ENCODE data around the gene DUOXA2.

Gene DUOXA2

DNA sequence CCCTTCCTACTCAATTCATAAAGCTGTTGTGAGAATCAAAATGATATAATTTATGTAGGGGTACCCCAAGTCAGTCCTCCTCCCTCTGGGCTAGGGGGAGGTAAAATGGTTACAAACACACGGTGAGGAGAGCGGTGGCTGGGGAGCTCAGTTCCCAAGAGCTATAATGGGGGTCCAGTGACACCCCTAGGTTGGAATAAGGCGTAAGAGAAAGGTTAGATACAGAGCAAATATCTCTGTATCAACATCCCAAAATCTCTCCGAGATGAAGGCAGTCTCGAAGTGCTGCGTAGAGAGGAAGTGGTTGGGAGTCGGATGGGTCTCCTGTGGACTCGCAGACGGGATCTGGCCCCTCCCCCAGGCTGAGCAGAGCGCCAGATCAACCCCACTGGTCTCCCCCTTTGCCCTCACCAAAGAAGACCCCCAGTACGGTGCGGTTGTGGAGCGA is 2.0 kb upstream of the DUOXA2 start:
- Histone ChIP-seq H3K9me3 (ENCODE audit: control insufficient read depth, insufficient read depth, low read length) (no peaks in the 10 kb centered on the region), H3K4me1 (ENCODE audit: control insufficient read depth, insufficient read depth, low read length) (peaks cover 28% of the 10 kb centered on the region), H3K36me3 (ENCODE audit: control insufficient read depth, insufficient read depth, low read length) (no peaks in the 10 kb centered on the region), H3K27ac (ENCODE audit: low read depth, low read length) (no peak overlapping the region), H3K4me3 (ENCODE audit: low read depth, low read length) (peak overlapping the region; percentile 37; the same call in 1 of the 2 replicates), H3K27me3 (ENCODE audit: control insufficient read depth, insufficient read depth, low read length) (peaks cover 89% of the 10 kb centered on the region), H3K9ac (ENCODE audit: low read depth, low read length) (no peak overlapping the region)

- Histone ChIP-seq H3K4me1 (ENCODE audit: control insufficient read depth, insufficient read depth, low read length) (peaks cover 28% of the 10 kb centered on the region), H3K4me3 (ENCODE audit: low read depth, low read length) (peak overlapping the region; percentile 37), H3K36me3 (ENCODE audit: control insufficient read depth, insufficient read depth, low read length) (no peaks in the 10 kb centered on the region), H3K27me3 (ENCODE audit: control insufficient read depth, insufficient read depth, low read length) (peaks cover 95% of the 10 kb centered on the region), H3K9me3 (ENCODE audit: control insufficient read depth, insufficient read depth, low read length) (no peaks in the 10 kb centered on the region), H3K27ac (ENCODE audit: low read depth, low read length) (no peak overlapping the region), H3K9ac (ENCODE audit: low read depth, low read length) (no peak overlapping the region)
Observed at GRCh38 chr15:45112591-45113379, 1.3 kb upstream of the DUOXA2 start.

DNA sequence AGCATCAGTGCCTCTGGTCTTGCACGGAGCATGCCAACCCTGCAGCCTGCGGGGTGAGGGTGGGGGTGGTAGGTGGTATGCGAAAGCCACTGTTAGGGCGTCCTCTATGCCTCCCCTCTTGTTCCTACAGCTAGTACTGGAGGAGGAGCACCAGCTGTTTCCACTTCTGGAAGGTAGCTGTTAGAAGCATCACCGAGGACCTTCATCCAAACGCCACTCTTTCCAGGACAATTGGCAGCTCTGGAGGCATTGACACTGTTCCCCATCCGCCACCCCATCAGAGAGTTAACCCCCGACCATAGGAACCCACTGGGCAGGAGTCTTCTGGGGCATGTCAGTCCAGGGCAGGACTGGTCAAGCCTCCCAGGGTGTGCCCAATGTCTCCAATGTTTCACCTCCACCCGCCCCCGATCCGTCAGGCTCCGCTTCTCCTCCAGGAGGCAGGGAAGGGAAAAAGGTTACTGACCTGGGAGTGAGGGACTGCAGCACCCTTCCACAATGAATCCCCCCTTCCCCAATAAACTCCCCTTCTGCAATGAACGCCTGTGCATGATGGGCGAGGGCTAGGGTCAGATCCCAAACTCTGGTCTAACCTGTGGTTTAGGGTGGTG is 641 bp upstream of the DUOXA2 start:
- Histone ChIP-seq H3K4me1 (ENCODE audit: control insufficient read depth, insufficient read depth, low read length) (peaks cover 28% of the 10 kb centered on the region), H3K9me3 (ENCODE audit: control insufficient read depth, insufficient read depth, low read length) (no peaks in the 10 kb centered on the region), H3K27me3 (ENCODE audit: control insufficient read depth, insufficient read depth, low read length) (peaks cover 98% of the 10 kb centered on the region), H3K9ac (ENCODE audit: low read depth, low read length) (no peak overlapping the region), H3K27ac (ENCODE audit: low read depth, low read length) (no peak overlapping the region), H3K36me3 (ENCODE audit: control insufficient read depth, insufficient read depth, low read length) (no peaks in the 10 kb centered on the region), H3K4me3 (ENCODE audit: low read depth, low read length) (peak overlapping the region; percentile 37)

DNA sequence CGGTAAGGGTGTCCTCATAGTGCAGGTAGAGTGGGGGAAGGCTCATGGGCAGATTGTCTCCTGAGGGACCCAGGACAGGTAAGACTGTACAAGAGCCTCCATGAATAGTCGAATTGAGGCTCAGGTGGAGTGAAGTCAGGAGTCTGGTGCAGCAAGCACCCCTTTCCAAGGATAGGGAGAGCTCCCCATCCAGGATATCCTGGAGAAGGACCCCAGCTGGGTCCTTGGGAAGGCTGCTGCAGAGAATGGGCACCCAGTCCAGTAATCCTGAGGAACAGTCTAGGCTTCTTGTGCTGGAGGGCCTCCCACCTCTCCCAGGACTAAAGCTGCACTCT is 592 bp downstream of the DUOXA2 start:
- H3K36me3 ChIP-seq (ENCODE audit: control insufficient read depth, insufficient read depth, low read length), result no peaks in the 10 kb centered on the region
- H3K27ac ChIP-seq (ENCODE audit: low read depth, low read length), result no peak overlapping the region
- H3K9me3 ChIP-seq (ENCODE audit: control insufficient read depth, insufficient read depth, low read length), result no peaks in the 10 kb centered on the region
- peaks cover 28% of the 10 kb centered on the region for H3K4me1 ChIP-seq (ENCODE audit: control insufficient read depth, insufficient read depth, low read length)
- H3K4me3 ChIP-seq (ENCODE audit: low read depth, low read length), result no peak overlapping the region
- H3K9ac ChIP-seq (ENCODE audit: low read depth, low read length), result no peak overlapping the region
- H3K27me3 ChIP-seq (ENCODE audit: control insufficient read depth, insufficient read depth, low read length), result peaks cover 93% of the 10 kb centered on the region

DNA sequence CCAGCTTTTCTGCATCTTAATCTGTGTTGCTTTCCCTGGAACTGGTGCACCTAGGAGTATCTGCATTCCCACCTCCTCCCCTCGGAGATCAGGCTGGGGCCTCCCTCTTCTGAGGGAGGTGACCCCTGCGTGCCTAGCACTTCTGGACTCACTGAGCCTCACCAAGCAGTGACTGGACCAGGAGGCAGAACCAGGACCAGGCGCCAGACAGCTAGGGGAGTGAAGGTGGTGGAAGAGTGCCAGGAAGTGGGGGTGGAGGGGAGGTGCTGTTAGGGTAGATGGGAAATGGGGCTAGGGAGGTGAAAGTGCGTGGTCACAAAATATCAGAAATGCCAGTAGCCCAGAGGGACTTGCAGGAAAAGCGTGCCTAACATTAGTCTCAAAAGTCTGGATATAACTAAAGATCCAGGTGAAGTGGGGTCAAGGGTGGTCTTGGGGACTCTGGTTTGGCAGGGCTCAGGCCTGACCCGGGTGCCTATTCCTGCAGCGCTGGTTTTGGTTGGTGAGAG is 1.2 kb downstream of the DUOXA2 start:
- Histone ChIP-seq H3K4me3 (ENCODE audit: low read depth, low read length) (no peak overlapping the region), H3K9ac (ENCODE audit: low read depth, low read length) (no peak overlapping the region), H3K9me3 (ENCODE audit: control insufficient read depth, insufficient read depth, low read length) (no peaks in the 10 kb centered on the region), H3K4me1 (ENCODE audit: control insufficient read depth, insufficient read depth, low read length) (peaks cover 28% of the 10 kb centered on the region), H3K36me3 (ENCODE audit: control insufficient read depth, insufficient read depth, low read length) (no peaks in the 10 kb centered on the region), H3K27ac (ENCODE audit: low read depth, low read length) (no peak overlapping the region), H3K27me3 (ENCODE audit: control insufficient read depth, insufficient read depth, low read length) (peaks cover 93% of the 10 kb centered on the region)

GRCh38 chr15:45116006-45116481 is 1.9 kb downstream of the DUOXA2 start:
- peaks cover 28% of the 10 kb centered on the region for H3K4me1 ChIP-seq (ENCODE audit: control insufficient read depth, insufficient read depth, low read length)
- H3K27ac ChIP-seq (ENCODE audit: low read depth, low read length), result no peak overlapping the region
- no peaks in the 10 kb centered on the region for H3K9me3 ChIP-seq (ENCODE audit: control insufficient read depth, insufficient read depth, low read length)
- H3K9ac ChIP-seq (ENCODE audit: low read depth, low read length), result no peak overlapping the region
- no peak overlapping the region for H3K4me3 ChIP-seq (ENCODE audit: low read depth, low read length)
- H3K36me3 ChIP-seq (ENCODE audit: control insufficient read depth, insufficient read depth, low read length), result no peaks in the 10 kb centered on the region
- peaks cover 90% of the 10 kb centered on the region for H3K27me3 ChIP-seq (ENCODE audit: control insufficient read depth, insufficient read depth, low read length)

GRCh38 chr15:45116482-45117307 is 2.6 kb downstream of the DUOXA2 start:
- Histone ChIP-seq H3K9ac (ENCODE audit: low read depth, low read length) (no peak overlapping the region), H3K27ac (ENCODE audit: low read depth, low read length) (no peak overlapping the region), H3K4me1 (ENCODE audit: control insufficient read depth, insufficient read depth, low read length) (peaks cover 27% of the 10 kb centered on the region), H3K36me3 (ENCODE audit: control insufficient read depth, insufficient read depth, low read length) (no peaks in the 10 kb centered on the region), H3K27me3 (ENCODE audit: control insufficient read depth, insufficient read depth, low read length) (peaks cover 86% of the 10 kb centered on the region), H3K4me3 (ENCODE audit: low read depth, low read length) (no peak overlapping the region; the same call in 1 of the 2 replicates), H3K9me3 (ENCODE audit: control insufficient read depth, insufficient read depth, low read length) (no peaks in the 10 kb centered on the region)

GRCh38 chr15:45117308-45118130 is 3.4 kb downstream of the DUOXA2 start:
- Histone ChIP-seq H3K9me3 (ENCODE audit: control insufficient read depth, insufficient read depth, low read length) (no peaks in the 10 kb centered on the region), H3K4me1 (ENCODE audit: control insufficient read depth, insufficient read depth, low read length) (peaks cover 20% of the 10 kb centered on the region; the same call in 1 of the 2 replicates), H3K27me3 (ENCODE audit: control insufficient read depth, insufficient read depth, low read length) (peaks cover 85% of the 10 kb centered on the region), H3K9ac (ENCODE audit: low read depth, low read length) (no peak overlapping the region), H3K36me3 (ENCODE audit: control insufficient read depth, insufficient read depth, low read length) (no peaks in the 10 kb centered on the region), H3K27ac (ENCODE audit: low read depth, low read length) (no peak overlapping the region), H3K4me3 (ENCODE audit: low read depth, low read length) (peak overlapping the region; percentile 30; the same call in 1 of the 2 replicates)

DNA sequence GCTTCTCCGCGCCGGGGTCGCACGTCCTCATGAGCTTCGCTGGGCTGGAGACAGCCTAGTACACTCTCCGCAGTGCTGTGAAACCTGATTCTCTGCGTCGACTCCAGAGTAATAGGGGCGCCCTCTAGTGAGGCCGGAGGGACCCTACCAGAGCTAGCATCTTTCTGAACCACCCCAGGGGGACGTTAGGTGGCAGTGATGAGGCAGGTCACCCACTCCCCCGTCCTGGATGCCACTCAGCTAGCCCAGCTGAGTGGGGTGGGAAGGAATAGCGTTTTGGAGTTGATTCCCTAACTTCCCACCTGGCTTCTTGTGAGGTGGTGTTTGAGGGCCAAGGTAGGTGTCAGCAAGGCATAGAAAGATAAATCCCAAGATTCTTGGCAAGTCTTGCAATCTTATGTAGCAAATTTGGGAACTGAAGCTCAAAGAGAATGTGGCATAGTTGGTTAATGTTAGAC is 4.0 kb downstream of the DUOXA2 start:
- no peak overlapping the region for H3K9ac ChIP-seq (ENCODE audit: low read depth, low read length)
- peaks cover 18% of the 10 kb centered on the region; the same call in 1 of the 2 replicates for H3K4me1 ChIP-seq (ENCODE audit: control insufficient read depth, insufficient read depth, low read length)
- H3K36me3 ChIP-seq (ENCODE audit: control insufficient read depth, insufficient read depth, low read length), result no peaks in the 10 kb centered on the region
- no peaks in the 10 kb centered on the region for H3K9me3 ChIP-seq (ENCODE audit: control insufficient read depth, insufficient read depth, low read length)
- H3K4me3 ChIP-seq (ENCODE audit: low read depth, low read length), result peak overlapping the region; percentile 30; the same call in 1 of the 2 replicates
- H3K27me3 ChIP-seq (ENCODE audit: control insufficient read depth, insufficient read depth, low read length), result peaks cover 85% of the 10 kb centered on the region
- H3K27ac ChIP-seq (ENCODE audit: low read depth, low read length), result no peak overlapping the region

GRCh38 chr15:45118996-45119395 is 4.9 kb downstream of the DUOXA2 start:
- H3K27ac ChIP-seq (ENCODE audit: low read depth, low read length), result no peak overlapping the region
- H3K27me3 ChIP-seq (ENCODE audit: control insufficient read depth, insufficient read depth, low read length), result peaks cover 85% of the 10 kb centered on the region
- no peak overlapping the region for H3K9ac ChIP-seq (ENCODE audit: low read depth, low read length)
- H3K4me3 ChIP-seq (ENCODE audit: low read depth, low read length), result no peak overlapping the region
- H3K9me3 ChIP-seq (ENCODE audit: control insufficient read depth, insufficient read depth, low read length), result no peaks in the 10 kb centered on the region
- no peaks in the 10 kb centered on the region for H3K36me3 ChIP-seq (ENCODE audit: control insufficient read depth, insufficient read depth, low read length)
- H3K4me1 ChIP-seq (ENCODE audit: control insufficient read depth, insufficient read depth, low read length), result peaks cover 11% of the 10 kb centered on the region; the same call in 1 of the 2 replicates

Measured in HUES48 (cell line).